Peyer's patch (tissue), 4 donors: Measurements from ENCODE around the gene FCF1. TPM values are rescaled to one million over a fixed set of nuclear protein-coding genes. Genes with fewer than 3 reads are reported as not detected.

Experiments
- DNase-seq, 3 donors: peaks; one replicate each; pipeline ENCODE4 v3.0.0-alpha.2; 2017 to 2019
- H3K27ac ChIP-seq, 4 donors: fragments of 200-600 bp; sonication (generic); one replicate each; pipeline ENCODE4 v1.5.1; 2016 to 2019
- H3K27me3 ChIP-seq, 2 donors: fragments of 200-600 bp; sonication (generic); one replicate each; pipeline ENCODE4 v1.5.1; 2019
- H3K36me3 ChIP-seq, 3 donors: fragments of 200-600 bp; sonication (generic); one replicate each; pipeline ENCODE4 v1.5.1; 2016 to 2019
- H3K4me1 ChIP-seq, 4 donors: fragments of 200-600 bp; sonication (generic); one replicate each; pipeline ENCODE4 v1.5.1; 2016 to 2019
- H3K4me3 ChIP-seq, 4 donors: fragments of 200-600 bp; sonication (generic); 1 replicate in 3 of 4; 2 replicates in 1 of 4; pipeline ENCODE4 v1.5.1; 2016 to 2019; ENCODE audit warnings: mild to moderate bottlenecking in 1 of 4
- H3K9me3 ChIP-seq, 4 donors: fragments of 200-600 bp; sonication (generic); one replicate each; pipeline ENCODE4 v1.5.1; 2016 to 2019; ENCODE audit warnings: mild to moderate bottlenecking in 1 of 4
- POLR2A ChIP-seq, 2 donors: fragments of 450-650 bp; IDR thresholded peaks; one replicate each; pipeline ENCODE4 v1.5.1; 2017; ENCODE audit warnings: antibody characterized with exemption in 2 of 2, mild to moderate bottlenecking in 2 of 2, moderate library complexity in 2 of 2
- total RNA-seq, 4 donors: library from RNA; depleted of rRNA; stranded (reverse); fragments of >200 nt; gene quantifications; one replicate each; pipeline ENCODE4 v1.1.0, GENCODE V29; 2016
- TF ChIP-seq, protein P1 (sequence below), 6 experiments: fragments of 450-650 bp in 4 of 6; fragments of 200-600 bp in 2 of 6; sonication (generic) in 1 of 6; IDR thresholded peaks; one replicate each; pipeline ENCODE4 v1.5.1; 2017 to 2019; ENCODE audit warnings: antibody characterized with exemption in 6 of 6, mild to moderate bottlenecking in 3 of 6, moderate library complexity in 1 of 6

FCF1 gene
- total RNA-seq, 4 donors from 2014 or later, result 7.5 to 31.4 (median 13.3) TPM

- H3K27ac ChIP-seq, result no peak overlapping the region
- DNase-seq, result no peak
- peaks cover 0 to 65% (median 0%) of the 10 kb centered on the region in 3 donors for H3K36me3 ChIP-seq
- TF ChIP-seq, protein P1, sequence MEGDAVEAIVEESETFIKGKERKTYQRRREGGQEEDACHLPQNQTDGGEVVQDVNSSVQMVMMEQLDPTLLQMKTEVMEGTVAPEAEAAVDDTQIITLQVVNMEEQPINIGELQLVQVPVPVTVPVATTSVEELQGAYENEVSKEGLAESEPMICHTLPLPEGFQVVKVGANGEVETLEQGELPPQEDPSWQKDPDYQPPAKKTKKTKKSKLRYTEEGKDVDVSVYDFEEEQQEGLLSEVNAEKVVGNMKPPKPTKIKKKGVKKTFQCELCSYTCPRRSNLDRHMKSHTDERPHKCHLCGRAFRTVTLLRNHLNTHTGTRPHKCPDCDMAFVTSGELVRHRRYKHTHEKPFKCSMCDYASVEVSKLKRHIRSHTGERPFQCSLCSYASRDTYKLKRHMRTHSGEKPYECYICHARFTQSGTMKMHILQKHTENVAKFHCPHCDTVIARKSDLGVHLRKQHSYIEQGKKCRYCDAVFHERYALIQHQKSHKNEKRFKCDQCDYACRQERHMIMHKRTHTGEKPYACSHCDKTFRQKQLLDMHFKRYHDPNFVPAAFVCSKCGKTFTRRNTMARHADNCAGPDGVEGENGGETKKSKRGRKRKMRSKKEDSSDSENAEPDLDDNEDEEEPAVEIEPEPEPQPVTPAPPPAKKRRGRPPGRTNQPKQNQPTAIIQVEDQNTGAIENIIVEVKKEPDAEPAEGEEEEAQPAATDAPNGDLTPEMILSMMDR (IDR thresholded peaks at IDR 0.05), result no peak
- TF ChIP-seq POLR2A (IDR thresholded peaks at IDR 0.05), result no peak
- no peaks in the 10 kb centered on the region for H3K27me3 ChIP-seq
- peaks cover 0 to 4% (median 0%) of the 10 kb centered on the region in 4 donors for H3K4me1 ChIP-seq
- H3K4me3 ChIP-seq, result no peak overlapping the region
- H3K9me3 ChIP-seq, result no peaks in the 10 kb centered on the region
These were observed 20.3 kb downstream of the FCF1 start for GRCh38 chr14:74733221-74733620.

- H3K27me3 ChIP-seq, result no peaks in the 10 kb centered on the region
- DNase-seq, result no peak
- H3K9me3 ChIP-seq, result no peaks in the 10 kb centered on the region
- TF ChIP-seq POLR2A (IDR thresholded peaks at IDR 0.05), result no peak
- TF ChIP-seq, protein P1 (IDR thresholded peaks at IDR 0.05), result no peak
- peaks cover 0 to 4% (median 0%) of the 10 kb centered on the region in 4 donors for H3K4me1 ChIP-seq
- peaks cover 0 to 73% (median 0%) of the 10 kb centered on the region in 3 donors for H3K36me3 ChIP-seq
- no peak overlapping the region for H3K4me3 ChIP-seq
- no peak overlapping the region for H3K27ac ChIP-seq
These were observed 22.2 kb downstream of the FCF1 start for GRCh38 chr14:74735125-74735524.

DNA sequence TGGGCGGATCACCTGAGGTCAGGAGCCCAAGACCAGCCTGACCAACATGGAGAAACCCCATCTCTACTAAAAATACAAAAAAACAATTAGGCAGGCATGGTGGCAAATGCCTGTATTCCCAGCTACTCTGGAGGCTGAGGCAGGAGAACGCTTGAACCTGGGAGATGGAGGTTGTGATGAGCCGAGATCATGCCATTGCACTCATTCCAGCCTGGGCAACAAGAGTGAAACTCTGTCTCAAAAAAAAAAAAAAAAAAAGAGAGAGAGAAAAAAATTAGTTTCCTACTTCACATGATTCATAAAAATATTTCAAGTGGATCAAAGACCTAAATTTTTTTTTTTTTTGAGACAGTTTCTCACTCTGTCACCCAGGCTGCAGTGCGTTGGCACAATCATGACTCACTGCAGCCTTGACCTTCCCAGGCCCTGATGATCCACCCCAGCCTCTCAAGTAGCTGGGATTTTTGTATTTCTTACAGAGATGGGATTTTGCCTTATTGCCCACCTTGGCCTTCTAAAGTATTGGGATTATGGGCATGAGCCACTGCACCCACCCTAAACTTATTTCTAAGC, 24.9 kb downstream of the FCF1 start:
- TF ChIP-seq, protein P1 (IDR thresholded peaks at IDR 0.05), result no peak
- no peak for TF ChIP-seq POLR2A (IDR thresholded peaks at IDR 0.05)
- no peak overlapping the region for H3K27ac ChIP-seq
- no peaks in the 10 kb centered on the region for H3K27me3 ChIP-seq
- peaks cover 0 to 61% (median 0%) of the 10 kb centered on the region in 3 donors for H3K36me3 ChIP-seq
- H3K4me1 ChIP-seq, result no peaks in the 10 kb centered on the region
- DNase-seq, result no peak
- H3K4me3 ChIP-seq, result no peak overlapping the region
- H3K9me3 ChIP-seq, result no peaks in the 10 kb centered on the region

DNA sequence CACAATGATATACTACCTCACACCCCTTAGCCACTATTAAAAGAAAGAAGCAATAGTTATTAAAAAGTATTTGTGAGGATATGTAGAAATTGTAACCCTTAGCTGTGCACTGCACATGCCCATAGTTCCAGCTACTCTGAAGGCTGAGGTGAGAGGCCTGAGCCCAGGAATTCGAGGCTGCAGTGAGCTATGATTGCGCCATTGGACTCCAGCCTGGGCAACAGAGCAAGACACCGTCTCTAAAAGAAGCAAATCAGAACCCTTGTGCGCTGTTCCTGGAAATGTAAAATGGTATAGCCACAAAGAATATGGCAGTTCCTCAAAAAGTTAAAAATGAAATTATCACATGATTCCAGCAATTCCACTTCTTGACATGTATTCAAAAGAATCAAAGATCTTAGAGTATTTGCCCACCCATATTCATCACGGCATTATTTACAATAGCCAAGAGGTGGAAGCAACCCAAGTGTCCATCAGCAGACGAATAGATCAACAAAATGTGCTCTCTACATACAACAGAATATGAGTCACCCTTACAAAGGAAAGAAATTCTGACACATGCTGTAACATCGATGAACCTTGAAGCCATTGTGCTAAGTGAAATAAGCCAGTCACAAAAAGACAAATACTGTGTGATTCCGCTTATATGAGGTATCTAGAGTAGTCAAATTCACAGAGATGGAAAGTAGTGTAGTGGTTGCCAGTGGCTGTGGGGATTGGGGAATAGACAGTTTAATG, 26.5 kb downstream of the FCF1 start:
- no peak overlapping the region for H3K27ac ChIP-seq
- H3K36me3 ChIP-seq, result peaks cover 0 to 45% (median 0%) of the 10 kb centered on the region in 3 donors
- no peaks in the 10 kb centered on the region for H3K27me3 ChIP-seq
- no peaks in the 10 kb centered on the region for H3K9me3 ChIP-seq
- H3K4me1 ChIP-seq, result no peaks in the 10 kb centered on the region
- no peak overlapping the region for H3K4me3 ChIP-seq
- no peak for TF ChIP-seq POLR2A (IDR thresholded peaks at IDR 0.05)
- TF ChIP-seq, protein P1 (IDR thresholded peaks at IDR 0.05), result no peak
- DNase-seq, result no peak

- H3K4me1 ChIP-seq, result no peaks in the 10 kb centered on the region
- DNase-seq, result no peak
- no peak overlapping the region for H3K4me3 ChIP-seq
- H3K27me3 ChIP-seq, result no peaks in the 10 kb centered on the region
- no peaks in the 10 kb centered on the region for H3K36me3 ChIP-seq
- TF ChIP-seq POLR2A (IDR thresholded peaks at IDR 0.05), result no peak
- TF ChIP-seq, protein P1 (IDR thresholded peaks at IDR 0.05), result no peak
- no peaks in the 10 kb centered on the region for H3K9me3 ChIP-seq
- H3K27ac ChIP-seq, result no peak overlapping the region
These were observed 34.3 kb downstream of the FCF1 start for GRCh38 chr14:74747237-74747636.
